Body of pancreas (tissue), 4 donors: ENCODE data around the gene STRA6.

ENCODE experiments used
- CTCF ChIP-seq, 7 experiments: fragments of 450-650 bp in 4 of 7; fragments of 200-600 bp in 3 of 7; sonication (generic) in 3 of 7; IDR thresholded peaks; one replicate each; pipeline ENCODE4 v1.5.1; 2016 to 2019; ENCODE audit warnings: antibody characterized with exemption in 7 of 7
- POLR2A ChIP-seq, 3 donors: fragments of 450-650 bp; IDR thresholded peaks; one replicate each; pipeline ENCODE4 v1.6.1; 2016; ENCODE audit warnings: antibody characterized with exemption in 3 of 3, mild to moderate bottlenecking in 2 of 3

GRCh38 chr15:74185710-74186348 is 16.8 kb downstream of the STRA6 start:
- TF ChIP-seq CTCF (IDR thresholded peaks at IDR 0.05), result no peak
- no peak for TF ChIP-seq POLR2A (IDR thresholded peaks at IDR 0.05)
